A549 (cell line): ENCODE data around the gene STRC.
"Not testable (repeated sequence)": the region's sequence is repeated elsewhere in the genome, so short reads cannot be mapped to it uniquely, and the experiment has no call there.

Experiments
- CEBPB ChIP-seq, 2 experiments: fragments of >200 bp in 1 of 2; sonication (Bioruptor Twin) in 1 of 2; formaldehyde crosslinking in 1 of 2; IDR thresholded peaks; 2 replicates each; pipeline ENCODE4 v1.6.1; 2012 to 2016
- CTCF ChIP-seq: fragments of >200 bp; sonication (Bioruptor Twin); formaldehyde crosslinking; IDR thresholded peaks from 3 replicates; pipeline ENCODE4 v1.5.1; 2016
- E2F6 ChIP-seq: IDR thresholded peaks from 2 replicates; pipeline ENCODE4 v1.6.1; 2012; ENCODE audit warnings: low read depth, borderline replicate concordance
- EP300 ChIP-seq, 2 experiments: fragments of >200 bp; sonication (Bioruptor Twin); formaldehyde crosslinking; IDR thresholded peaks; 2 replicates in 1 of 2; 3 replicates in 1 of 2; pipeline ENCODE4 v1.6.1; 2016 to 2017
- JUN ChIP-seq, 2 experiments: fragments of >200 bp; sonication (Bioruptor Twin); formaldehyde crosslinking; IDR thresholded peaks; 2 replicates in 1 of 2; 3 replicates in 1 of 2; pipeline ENCODE4 v1.6.1; 2016 to 2017
- JUNB ChIP-seq: fragments of >200 bp; sonication (Bioruptor Twin); formaldehyde crosslinking; IDR thresholded peaks from 2 replicates; pipeline ENCODE4 v1.6.1; 2016
- PHF8 ChIP-seq: fragments of 200-600 bp; sonication (generic); IDR thresholded peaks from 2 replicates; pipeline ENCODE4 v1.6.1; 2016; ENCODE audit warnings: low read depth, mild to moderate bottlenecking, antibody characterized with exemption, moderate library complexity, borderline replicate concordance
- POLR2A ChIP-seq: IDR thresholded peaks from 2 replicates; pipeline ENCODE4 v1.6.1; 2012; ENCODE audit warnings: mild to moderate bottlenecking, low read length
- RAD21 ChIP-seq, 2 experiments: fragments of >200 bp in 1 of 2; sonication (Bioruptor Twin) in 1 of 2; formaldehyde crosslinking in 1 of 2; IDR thresholded peaks in 1 of 2; conservative IDR thresholded peaks in 1 of 2; 2 replicates in 1 of 2; 3 replicates in 1 of 2; pipeline ENCODE4 v1.6.1; 2012 to 2018; ENCODE audit warnings: inconsistent platforms in 1 of 2
- ZC3H11A ChIP-seq: fragments of 450-650 bp; IDR thresholded peaks from 2 replicates; pipeline ENCODE4 v1.6.1; 2014; ENCODE audit warnings: antibody characterized with exemption, mild to moderate bottlenecking
- TF ChIP-seq, protein P1 (sequence below): fragments of 150-350 bp; IDR thresholded peaks from 2 replicates; pipeline ENCODE4 v1.6.1; 2014; ENCODE audit warnings: low read depth, mild to moderate bottlenecking, low read length

DNA sequence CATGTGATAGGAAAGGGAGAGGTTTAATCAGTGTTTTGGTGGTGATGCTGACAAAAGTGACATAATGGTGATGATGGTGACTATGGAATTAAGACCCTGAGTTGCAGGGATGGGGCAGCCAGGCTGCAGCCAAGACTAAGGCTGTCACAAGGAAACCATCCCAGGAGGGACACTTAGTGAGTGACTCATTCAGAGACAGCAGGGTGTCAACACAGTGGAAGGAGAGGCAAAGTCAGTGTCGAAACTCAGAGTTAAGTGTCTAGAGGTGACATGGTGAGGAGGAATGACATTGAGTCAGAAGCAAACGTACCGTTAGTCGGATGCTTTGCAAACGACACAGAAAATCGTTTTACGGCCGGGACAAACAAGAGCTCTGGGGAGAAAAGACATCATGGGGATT is 54.8 kb downstream of the STRC start:
- not testable (repeated sequence) for TF ChIP-seq ZC3H11A; CEBPB (IDR thresholded peaks at IDR 0.05); JUN (IDR thresholded peaks at IDR 0.05); CTCF; RAD21 (conservative IDR thresholded peaks at IDR 0.05 in 1 of 2, IDR thresholded peaks at IDR 0.05 in 1 of 2); POLR2A; JUNB; PHF8; EP300 (IDR thresholded peaks at IDR 0.05); E2F6
- TF ChIP-seq, protein P1, sequence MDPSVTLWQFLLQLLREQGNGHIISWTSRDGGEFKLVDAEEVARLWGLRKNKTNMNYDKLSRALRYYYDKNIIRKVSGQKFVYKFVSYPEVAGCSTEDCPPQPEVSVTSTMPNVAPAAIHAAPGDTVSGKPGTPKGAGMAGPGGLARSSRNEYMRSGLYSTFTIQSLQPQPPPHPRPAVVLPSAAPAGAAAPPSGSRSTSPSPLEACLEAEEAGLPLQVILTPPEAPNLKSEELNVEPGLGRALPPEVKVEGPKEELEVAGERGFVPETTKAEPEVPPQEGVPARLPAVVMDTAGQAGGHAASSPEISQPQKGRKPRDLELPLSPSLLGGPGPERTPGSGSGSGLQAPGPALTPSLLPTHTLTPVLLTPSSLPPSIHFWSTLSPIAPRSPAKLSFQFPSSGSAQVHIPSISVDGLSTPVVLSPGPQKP = not testable (repeated sequence)
